Natural killer cell (primary cell): ENCODE measurements around the gene B9D2. TPM values are rescaled to one million over a fixed set of nuclear protein-coding genes. Genes with fewer than 3 reads are reported as not detected.
A peak's percentile ranks its signal among the peaks of the same experiment; 100 is the strongest.

Source experiments
- ATAC-seq, 3 donors: fragments of 150-1000 bp in 2 of 3; fragments of 200-7000 bp in 1 of 3; cut with Tn5 transposase; 1 replicate in 1 of 3; 2 replicates in 2 of 3; pipeline ENCODE4 v1.10.0; 2021; ENCODE audit warnings: mild to moderate bottlenecking in 2 of 3, moderate library complexity in 2 of 3
- DNase-seq, 2 donors: peaks; one replicate each; pipeline versions ENCODE4 v3.0.0 to v3.0.0-alpha.2; 2013 to 2021; ENCODE audit warnings: mixed read lengths in 1 of 2
- H3K27ac ChIP-seq: one replicate; pipeline ENCODE4 v1.5.1; 2013; ENCODE audit warnings: mild to moderate bottlenecking, low read length
- H3K27me3 ChIP-seq: one replicate; pipeline ENCODE4 v1.6.1; 2013; ENCODE audit warnings: low read length; ENCODE audit not compliant: control insufficient read depth, insufficient read depth
- H3K36me3 ChIP-seq: one replicate; pipeline ENCODE4 v1.6.1; 2013; ENCODE audit warnings: low read length; ENCODE audit not compliant: control insufficient read depth, insufficient read depth
- H3K4me1 ChIP-seq: one replicate; pipeline ENCODE4 v1.6.1; 2013; ENCODE audit warnings: low read length; ENCODE audit not compliant: control insufficient read depth, insufficient read depth
- H3K4me3 ChIP-seq: one replicate; pipeline ENCODE4 v1.5.1; 2013; ENCODE audit warnings: low read length
- H3K9me3 ChIP-seq: one replicate; pipeline ENCODE4 v1.6.1; 2013; ENCODE audit warnings: low read length; ENCODE audit not compliant: control insufficient read depth, insufficient read depth
- H3K27ac Mint-ChIP-seq, 2 donors: one replicate each; pipeline ENCODE4 v1.8.0; 2022; ENCODE audit warnings: mild to moderate bottlenecking in 2 of 2, mixed read lengths in 2 of 2, moderate library complexity in 1 of 2
- H3K27me3 Mint-ChIP-seq, 2 donors: one replicate each; pipeline ENCODE4 v1.8.0; 2022; ENCODE audit warnings: low read depth in 2 of 2, mixed read lengths in 2 of 2
- H3K36me3 Mint-ChIP-seq: one replicate; pipeline ENCODE4 v1.8.0; 2022; ENCODE audit warnings: mixed read lengths
- H3K4me1 Mint-ChIP-seq, 2 donors: one replicate each; pipeline ENCODE4 v1.8.0; 2022; ENCODE audit warnings: mixed read lengths in 2 of 2
- H3K4me3 Mint-ChIP-seq: one replicate; pipeline ENCODE4 v1.8.0; 2022; ENCODE audit warnings: mild to moderate bottlenecking, moderate library complexity, mixed read lengths
- H3K9me3 Mint-ChIP-seq, 2 donors: one replicate each; pipeline ENCODE4 v1.8.0; 2022; ENCODE audit warnings: mixed read lengths in 2 of 2
- WGBS: methylation state at CpG from one replicate; pipeline ENCODE4 v1.1.7; 2013; ENCODE audit warnings: missing lambda C conversion rate; ENCODE audit not compliant: insufficient coverage; 5-methylcytosine and 5-hydroxymethylcytosine counted together
- intact Hi-C: fragments of 100-400 bp; cut with micrococcal nuclease; formaldehyde crosslinking; loops from one replicate; pipeline ENCODE4 v1.14.2; 2022
- total RNA-seq, 4 donors: library from RNA; stranded (reverse); fragments of 120-200 nt in 1 of 4; gene quantifications; one replicate each; pipeline versions ENCODE4 v1.2.3 to v1.2.4, GENCODE V29; 2013 to 2022
- TF ChIP-seq, protein P1 (sequence below): fragments of 200-600 bp; IDR thresholded peaks from one replicate; pipeline ENCODE4 v1.8.0; 2022; ENCODE audit warnings: antibody characterized with exemption

B9D2 gene
- total RNA-seq, 3 donors from 2014 or later (not counting 1 experiment from before 2014, with no cell fraction given): 18.1 to 22.2 (median 18.7) TPM

DNA sequence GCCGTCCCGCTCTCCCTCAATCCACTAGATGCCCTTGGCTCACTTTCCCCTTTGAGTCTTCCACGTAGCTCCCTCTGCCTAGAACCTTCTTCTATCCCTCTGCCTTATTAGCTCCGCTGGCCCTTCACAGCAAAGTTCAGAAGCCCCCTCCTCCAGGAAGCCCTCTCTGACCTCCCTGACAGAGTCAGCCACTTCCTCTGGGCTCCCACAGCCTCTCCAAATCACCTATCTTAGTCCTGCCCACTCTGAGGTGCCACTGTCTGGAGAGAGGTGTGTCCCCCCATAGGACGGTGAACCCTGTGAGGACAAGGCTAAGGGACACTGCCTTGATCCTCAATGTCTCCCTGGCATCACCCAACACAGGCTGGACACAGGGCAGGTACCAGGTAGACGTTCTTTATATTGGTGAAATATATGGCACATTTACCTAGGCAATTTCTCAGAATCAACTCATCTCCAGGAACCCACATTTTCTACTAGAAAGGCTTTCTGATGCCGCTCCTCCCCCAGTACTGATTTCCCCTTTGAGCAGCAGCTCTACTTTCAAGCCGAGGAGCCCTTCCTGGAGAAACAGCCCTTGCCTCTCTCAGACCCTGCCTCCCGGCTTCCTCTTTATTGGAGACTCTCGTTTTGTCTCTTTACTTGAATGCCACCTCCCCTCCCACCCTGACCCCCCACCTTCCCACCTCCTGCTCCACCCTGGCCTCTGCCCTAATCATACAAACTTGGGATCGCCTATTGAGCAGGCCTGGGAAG lies 6.8 kb downstream of the B9D2 start:
- WGBS: 73% methylated on average over 11 of the region's 11 CpGs
- intact Hi-C loops: no loop called here
- ATAC-seq (no peak), DNase-seq (peak in 1 of 2 donors; percentile 59)
- Histone ChIP-seq H3K4me1 (peaks cover 43% of the 10 kb centered on the region), H3K36me3 (peaks cover 2% of the 10 kb centered on the region), H3K27me3 (no peaks in the 10 kb centered on the region), H3K27ac (no peak overlapping the region), H3K4me3 (no peak overlapping the region), H3K9me3 (no peaks in the 10 kb centered on the region)
- H3K9me3 Mint-ChIP-seq: no peaks in the 10 kb centered on the region
- peak overlapping the region; percentile 77 to 96 for H3K27ac Mint-ChIP-seq
- peaks cover 2% of the 10 kb centered on the region for H3K36me3 Mint-ChIP-seq
- peak overlapping the region; percentile 57 for H3K4me3 Mint-ChIP-seq
- H3K4me1 Mint-ChIP-seq: peaks cover 34 to 45% of the 10 kb centered on the region in 2 donors
- H3K27me3 Mint-ChIP-seq: no peaks in the 10 kb centered on the region
- TF ChIP-seq, protein P1, sequence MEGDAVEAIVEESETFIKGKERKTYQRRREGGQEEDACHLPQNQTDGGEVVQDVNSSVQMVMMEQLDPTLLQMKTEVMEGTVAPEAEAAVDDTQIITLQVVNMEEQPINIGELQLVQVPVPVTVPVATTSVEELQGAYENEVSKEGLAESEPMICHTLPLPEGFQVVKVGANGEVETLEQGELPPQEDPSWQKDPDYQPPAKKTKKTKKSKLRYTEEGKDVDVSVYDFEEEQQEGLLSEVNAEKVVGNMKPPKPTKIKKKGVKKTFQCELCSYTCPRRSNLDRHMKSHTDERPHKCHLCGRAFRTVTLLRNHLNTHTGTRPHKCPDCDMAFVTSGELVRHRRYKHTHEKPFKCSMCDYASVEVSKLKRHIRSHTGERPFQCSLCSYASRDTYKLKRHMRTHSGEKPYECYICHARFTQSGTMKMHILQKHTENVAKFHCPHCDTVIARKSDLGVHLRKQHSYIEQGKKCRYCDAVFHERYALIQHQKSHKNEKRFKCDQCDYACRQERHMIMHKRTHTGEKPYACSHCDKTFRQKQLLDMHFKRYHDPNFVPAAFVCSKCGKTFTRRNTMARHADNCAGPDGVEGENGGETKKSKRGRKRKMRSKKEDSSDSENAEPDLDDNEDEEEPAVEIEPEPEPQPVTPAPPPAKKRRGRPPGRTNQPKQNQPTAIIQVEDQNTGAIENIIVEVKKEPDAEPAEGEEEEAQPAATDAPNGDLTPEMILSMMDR: no peak

DNA sequence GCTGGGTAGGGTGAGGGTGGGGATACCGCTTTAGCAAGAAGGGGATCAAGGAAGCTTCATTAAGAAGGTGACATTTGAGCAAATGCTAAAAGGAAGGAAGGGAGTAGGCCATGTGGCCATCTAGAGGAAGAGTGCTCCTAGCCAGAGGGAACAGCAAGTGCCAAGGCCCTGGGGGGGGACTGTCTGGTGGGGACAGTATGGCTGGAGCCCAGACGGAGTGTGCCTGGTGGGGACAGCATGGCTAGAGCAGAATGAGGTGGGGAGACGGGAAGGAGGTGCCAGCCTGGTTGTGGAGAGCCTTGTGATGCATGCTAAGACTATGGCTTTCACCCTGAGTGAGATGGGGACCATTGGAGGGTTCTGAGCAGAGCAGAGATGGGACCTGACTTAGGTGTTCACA lies 8.1 kb downstream of the B9D2 start:
- 79% methylated on average over 3 of the region's 3 CpGs for WGBS
- H3K4me1 Mint-ChIP-seq: peaks cover 38 to 55% of the 10 kb centered on the region in 2 donors
- H3K27me3 ChIP-seq: no peaks in the 10 kb centered on the region
- intact Hi-C loops: loop anchor here (2.0 kb wide), 1 partner anchor 151 kb away; no protein-coding TSS in a partner anchor
- peak overlapping the region; percentile 85 to 96 for H3K27ac Mint-ChIP-seq
- H3K9me3 Mint-ChIP-seq: no peaks in the 10 kb centered on the region
- peaks cover 0 to 2% of the 10 kb centered on the region in 2 donors for H3K27me3 Mint-ChIP-seq
- ATAC-seq (no peak), DNase-seq (no peak)
- no peaks in the 10 kb centered on the region for H3K36me3 ChIP-seq
- H3K9me3 ChIP-seq: no peaks in the 10 kb centered on the region
- peaks cover 7% of the 10 kb centered on the region for H3K36me3 Mint-ChIP-seq
- TF ChIP-seq, protein P1: no peak
- H3K4me3 ChIP-seq: no peak overlapping the region
- H3K4me1 ChIP-seq: peaks cover 46% of the 10 kb centered on the region
- peak overlapping the region; percentile 23 for H3K27ac ChIP-seq
- no peak overlapping the region for H3K4me3 Mint-ChIP-seq

DNA sequence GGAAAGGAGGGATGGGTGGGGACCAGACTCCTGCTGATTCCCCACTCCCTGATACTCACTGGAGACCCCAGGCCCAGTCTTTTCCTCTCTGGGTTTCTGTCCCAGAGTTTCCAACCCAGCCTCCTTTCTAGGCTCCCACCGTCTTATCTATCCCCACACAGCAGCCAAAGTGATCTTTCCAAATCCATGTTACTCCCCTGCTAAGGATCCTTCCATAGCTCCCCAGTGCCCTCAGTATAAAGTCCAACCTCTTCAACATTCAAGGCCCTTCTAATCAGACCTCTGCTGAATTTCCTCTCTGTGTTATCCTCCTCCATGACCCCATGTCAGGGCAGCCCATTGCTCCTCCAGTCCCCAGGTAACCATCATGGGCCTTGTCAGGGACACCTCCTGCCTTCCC lies 8.9 kb downstream of the B9D2 start:
- 86% methylated on average over 1 of the region's 1 CpG for WGBS
- Mint-ChIP-seq H3K4me1 (peaks cover 43 to 63% of the 10 kb centered on the region in 2 donors), H3K27me3 (peaks cover 0 to 2% of the 10 kb centered on the region in 2 donors)

More for the DNA sequence above, 8.9 kb downstream of the B9D2 start:
- no peaks in the 10 kb centered on the region for H3K9me3 ChIP-seq
- peak overlapping the region; percentile 85 to 96 for H3K27ac Mint-ChIP-seq
- H3K27me3 ChIP-seq: no peaks in the 10 kb centered on the region
- peak overlapping the region; percentile 79 for H3K4me3 Mint-ChIP-seq
- TF ChIP-seq, protein P1: no peak
- H3K9me3 Mint-ChIP-seq: no peaks in the 10 kb centered on the region
- H3K27ac ChIP-seq: no peak overlapping the region
- H3K36me3 ChIP-seq: no peaks in the 10 kb centered on the region
- no peak for DNase-seq
- no peak overlapping the region for H3K4me3 ChIP-seq
- ATAC-seq: no peak
- H3K4me1 ChIP-seq: peaks cover 54% of the 10 kb centered on the region
- intact Hi-C loops: loop anchor here (2.0 kb wide), 1 partner anchor 150 kb away; no protein-coding TSS in a partner anchor
- H3K36me3 Mint-ChIP-seq: peaks cover 7% of the 10 kb centered on the region
